Tibial artery (tissue), 4 donors: ENCODE data around the gene B3GNT7.

Experiments used
- DNase-seq, 2 donors: peaks; one replicate each; pipeline ENCODE4 v3.0.0-alpha.2; 2019
- H3K27ac ChIP-seq, 2 donors: fragments of 200-600 bp; sonication (generic) in 1 of 2; 1 replicate in 1 of 2; 2 replicates in 1 of 2; pipeline ENCODE4 v1.5.1; 2018 to 2019; ENCODE audit warnings: mild to moderate bottlenecking in 1 of 2
- H3K27me3 ChIP-seq, 2 donors: fragments of 200-600 bp; sonication (generic) in 1 of 2; one replicate each; pipeline versions ENCODE4 v1.5.1 to v1.6.0; 2016 to 2019
- H3K36me3 ChIP-seq, 3 donors: fragments of 200-600 bp; sonication (generic) in 2 of 3; one replicate each; pipeline ENCODE4 v1.5.1; 2016 to 2019; ENCODE audit warnings: mild to moderate bottlenecking in 2 of 3
- H3K4me1 ChIP-seq, 4 donors: fragments of 200-600 bp; sonication (generic) in 2 of 4; 1 replicate in 3 of 4; 2 replicates in 1 of 4; pipeline ENCODE4 v1.5.1; 2016 to 2019
- H3K4me3 ChIP-seq, 2 donors: fragments of 200-600 bp; sonication (generic) in 1 of 2; 1 replicate in 1 of 2; 2 replicates in 1 of 2; pipeline ENCODE4 v1.5.1; 2018 to 2019; ENCODE audit warnings: mild to moderate bottlenecking in 2 of 2
- H3K9me3 ChIP-seq, 3 donors: fragments of 200-600 bp; sonication (generic) in 1 of 3; one replicate each; pipeline ENCODE4 v1.5.1; 2016 to 2019
- CTCF ChIP-seq, 2 experiments: fragments of 200-600 bp in 1 of 2; fragments of 450-650 bp in 1 of 2; IDR thresholded peaks; one replicate each; pipeline ENCODE4 v1.5.1; 2017 to 2019; ENCODE audit warnings: antibody characterized with exemption in 2 of 2, mild to moderate bottlenecking in 1 of 2, moderate library complexity in 1 of 2
- intact Hi-C: fragments of 100-400 bp; cut with DNase I; formaldehyde crosslinking; loops from one replicate; pipeline ENCODE4 v1.15.0; 2023; ENCODE audit warnings: low total_unique reads

The B3GNT7 gene

DNA sequence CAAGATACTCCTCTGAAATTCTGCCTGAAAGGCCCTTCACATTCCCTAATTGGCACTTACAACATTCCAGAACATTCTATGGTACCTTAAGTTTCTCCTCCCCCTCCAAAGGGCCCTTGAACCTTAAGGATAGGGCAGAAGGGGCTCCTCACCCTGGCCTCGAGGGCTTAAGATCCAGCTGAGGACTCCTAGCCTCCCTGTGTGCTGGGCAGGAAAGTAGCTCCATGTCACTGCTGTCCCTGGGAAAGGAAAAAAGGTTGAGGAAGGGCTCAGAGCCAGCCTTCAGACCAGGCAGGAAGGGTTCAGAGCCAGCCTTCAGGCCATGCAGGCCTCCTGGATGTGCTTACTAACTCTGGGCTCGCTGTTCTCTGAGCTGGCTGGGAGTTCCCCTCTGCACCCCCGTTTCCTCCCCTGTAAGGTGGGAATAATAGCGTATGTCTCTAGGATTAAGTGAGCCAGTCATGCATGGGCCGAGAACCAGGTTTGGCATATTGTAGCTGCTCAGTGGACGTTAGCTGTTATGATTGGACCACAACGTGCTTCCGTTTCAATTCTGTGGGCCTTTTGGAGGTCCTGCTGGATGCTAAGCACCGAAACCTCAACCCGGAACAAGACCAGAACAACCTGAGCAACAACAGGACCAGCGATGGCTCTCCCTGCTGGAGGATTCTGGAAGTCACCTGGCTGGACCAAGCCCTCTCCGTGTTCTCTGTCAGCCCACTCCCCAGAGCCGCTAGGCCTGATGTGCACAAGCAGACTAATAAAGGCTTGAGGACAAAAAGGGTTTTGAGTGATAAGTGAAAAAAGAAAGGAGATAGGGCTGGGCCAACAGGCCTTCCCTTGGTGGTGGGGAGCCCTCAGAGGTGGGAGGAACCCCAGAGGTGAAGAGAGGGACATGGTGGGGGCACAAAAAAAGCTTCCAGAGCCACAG lies 1.0 kb upstream of the B3GNT7 start:
- peak overlapping the region in 1 of 2 donors; percentile 47 for H3K4me3 ChIP-seq
- no peaks in the 10 kb centered on the region for H3K9me3 ChIP-seq
- peaks cover 0 to 33% of the 10 kb centered on the region in 2 donors for H3K27me3 ChIP-seq
- H3K36me3 ChIP-seq = peaks cover 0 to 12% (median 0%) of the 10 kb centered on the region in 3 donors
- TF ChIP-seq CTCF (IDR thresholded peaks at IDR 0.05) = no peak
- no peak for DNase-seq
- H3K4me1 ChIP-seq = peaks cover 0 to 25% (median 19%) of the 10 kb centered on the region in 4 donors
- intact Hi-C loops = no loop called here
- peak overlapping the region; percentile 53 to 65 for H3K27ac ChIP-seq

- H3K4me3 ChIP-seq = peak overlapping the region; percentile 47 to 55
- H3K36me3 ChIP-seq = peaks cover 0 to 12% (median 0%) of the 10 kb centered on the region in 3 donors
- H3K4me1 ChIP-seq = peaks cover 0 to 40% (median 29%) of the 10 kb centered on the region in 4 donors
- intact Hi-C loops = no loop called here
- H3K27ac ChIP-seq = peak overlapping the region; percentile 53 to 65
- no peaks in the 10 kb centered on the region for H3K9me3 ChIP-seq
- DNase-seq = no peak
- no peak for TF ChIP-seq CTCF (IDR thresholded peaks at IDR 0.05)
- peaks cover 0 to 33% of the 10 kb centered on the region in 2 donors for H3K27me3 ChIP-seq
Observed at GRCh38 chr2:231396058-231396821, 730 bp downstream of the B3GNT7 start.

DNA sequence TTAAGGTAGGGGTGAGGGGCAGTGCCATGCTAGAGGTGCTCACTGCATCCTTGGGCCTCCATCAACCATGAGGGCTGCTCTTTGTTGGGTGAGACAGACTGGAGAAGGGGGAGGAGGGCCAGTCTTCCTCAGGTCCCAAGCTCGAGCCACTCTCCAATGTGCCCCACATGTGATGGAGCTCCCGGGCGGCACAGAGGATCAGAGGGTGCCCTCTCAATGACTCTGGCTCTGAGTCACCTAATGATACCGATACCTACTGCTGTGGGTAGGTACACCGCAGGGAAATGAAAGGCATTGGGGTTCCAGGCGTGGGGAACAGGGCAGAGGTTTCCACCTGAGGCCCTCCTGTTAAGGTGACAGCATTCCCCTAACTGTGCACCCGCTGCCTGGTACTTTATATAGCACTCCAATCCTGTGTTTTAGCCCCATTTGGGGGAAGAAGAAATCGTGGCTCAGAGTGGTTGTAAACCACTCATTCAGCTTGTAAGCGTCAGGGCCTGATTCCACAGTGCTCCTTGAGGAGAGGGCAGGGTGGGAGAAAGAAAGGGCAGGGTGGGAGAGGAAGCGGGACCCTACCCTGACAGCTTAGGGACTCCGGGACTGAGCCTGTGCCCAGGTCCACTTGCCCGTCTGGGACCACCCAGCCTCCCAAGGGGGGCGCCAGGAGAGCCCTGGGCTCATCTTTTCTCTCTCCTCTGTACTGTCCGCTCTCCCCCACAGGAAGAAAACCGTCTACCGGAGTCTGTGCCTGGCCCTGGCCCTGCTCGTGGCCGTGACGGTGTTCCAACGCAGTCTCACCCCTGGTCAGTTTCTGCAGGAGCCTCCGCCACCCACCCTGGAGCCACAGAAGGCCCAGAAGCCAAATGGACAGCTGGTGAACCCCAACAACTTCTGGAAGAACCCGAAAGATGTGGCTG lies 1.8 kb downstream of the B3GNT7 start:
- Histone ChIP-seq H3K36me3 (peaks cover 0 to 12% (median 0%) of the 10 kb centered on the region in 3 donors), H3K4me1 (peaks cover 0 to 40% (median 29%) of the 10 kb centered on the region in 4 donors), H3K4me3 (no peak overlapping the region), H3K27ac (peak overlapping the region in 1 of 2 donors; percentile 53), H3K9me3 (no peaks in the 10 kb centered on the region), H3K27me3 (peaks cover 0 to 33% of the 10 kb centered on the region in 2 donors)
- intact Hi-C loops = no loop called here
- no peak for DNase-seq
- no peak for TF ChIP-seq CTCF (IDR thresholded peaks at IDR 0.05)

- H3K4me3 ChIP-seq = no peak overlapping the region
Observed at GRCh38 chr2:231397928-231398294, 2.4 kb downstream of the B3GNT7 start.

More at GRCh38 chr2:231397928-231398294, 2.4 kb downstream of the B3GNT7 start:
- Histone ChIP-seq H3K4me1 (peaks cover 0 to 40% (median 29%) of the 10 kb centered on the region in 4 donors), H3K9me3 (no peaks in the 10 kb centered on the region), H3K36me3 (peaks cover 0 to 12% (median 0%) of the 10 kb centered on the region in 3 donors), H3K27ac (no peak overlapping the region), H3K27me3 (peaks cover 0 to 30% of the 10 kb centered on the region in 2 donors)
- no peak for TF ChIP-seq CTCF (IDR thresholded peaks at IDR 0.05)
- no peak for DNase-seq
- intact Hi-C loops = no loop called here
